Hepatocyte (in vitro differentiated cells): Measurements from ENCODE around the gene GUCA1C. TPM values are rescaled to one million over a fixed set of nuclear protein-coding genes. Genes with fewer than 3 reads are reported as not detected.

ENCODE experiments used
- DNase-seq: peaks from one replicate; pipeline ENCODE4 v3.0.0-alpha.2; 2016; ENCODE audit warnings: low spot score
- H2AFZ ChIP-seq: fragments of 200-600 bp; sonication (generic); 2 replicates; pipeline ENCODE4 v1.6.0; 2016; ENCODE audit warnings: antibody characterized with exemption, mild to moderate bottlenecking
- H3K27ac ChIP-seq: fragments of 200-600 bp; sonication (generic); 2 replicates; pipeline ENCODE4 v1.5.1; 2016; ENCODE audit warnings: mild to moderate bottlenecking
- H3K27me3 ChIP-seq: fragments of 200-600 bp; sonication (generic); 2 replicates; pipeline ENCODE4 v1.6.1; 2016
- H3K36me3 ChIP-seq: fragments of 200-600 bp; sonication (generic); replicated peaks from 2 replicates; pipeline ENCODE4 v1.5.1; 2016; ENCODE audit warnings: low read depth; ENCODE audit not compliant: insufficient read depth
- H3K4me1 ChIP-seq: fragments of 200-600 bp; sonication (generic); 2 replicates; pipeline ENCODE4 v1.5.1; 2016; ENCODE audit warnings: mild to moderate bottlenecking, moderate library complexity; ENCODE audit not compliant: insufficient read depth
- H3K4me2 ChIP-seq: fragments of 200-600 bp; sonication (generic); 2 replicates; pipeline ENCODE4 v1.6.0; 2016
- H3K4me3 ChIP-seq: fragments of 200-600 bp; sonication (generic); 2 replicates; pipeline ENCODE4 v1.5.1; 2016; ENCODE audit warnings: mild to moderate bottlenecking
- H3K79me2 ChIP-seq: fragments of 200-600 bp; sonication (generic); 2 replicates; pipeline ENCODE4 v1.6.0; 2017; ENCODE audit warnings: mild to moderate bottlenecking
- H3K9me2 ChIP-seq: fragments of 200-600 bp; sonication (generic); replicated peaks from 2 replicates; pipeline ENCODE4 v1.6.0; 2017; ENCODE audit warnings: mild to moderate bottlenecking; ENCODE audit not compliant: insufficient read depth
- H3K9me3 ChIP-seq: fragments of 200-600 bp; sonication (generic); 2 replicates; pipeline ENCODE4 v1.5.1; 2016; ENCODE audit warnings: low read depth, mild to moderate bottlenecking
- H4K20me1 ChIP-seq: fragments of 200-600 bp; sonication (generic); 2 replicates; pipeline ENCODE4 v1.6.0; 2016; ENCODE audit warnings: mild to moderate bottlenecking; ENCODE audit not compliant: insufficient read depth, poor library complexity, severe bottlenecking
- CTCF ChIP-seq: fragments of 200-600 bp; sonication (generic); IDR thresholded peaks from 2 replicates; pipeline ENCODE4 v1.5.1; 2016; ENCODE audit warnings: antibody characterized with exemption, mild to moderate bottlenecking; ENCODE audit not compliant: poor library complexity
- EZH2 ChIP-seq: fragments of 200-600 bp; sonication (generic); IDR thresholded peaks from 2 replicates; pipeline ENCODE4 v1.6.1; 2016; ENCODE audit warnings: antibody characterized with exemption, mild to moderate bottlenecking, borderline replicate concordance
- EZH2phosphoT487 ChIP-seq: fragments of 200-600 bp; sonication (generic); IDR thresholded peaks from one replicate; pipeline ENCODE4 v1.6.1; 2018; ENCODE audit warnings: antibody characterized with exemption, mild to moderate bottlenecking, low read depth, moderate library complexity; ENCODE audit not compliant: unreplicated experiment, severe bottlenecking
- WGBS: methylation state at CpG from one replicate; pipeline ENCODE4 v1.1.6; 2016; ENCODE audit warnings: low lambda C conversion rate; ENCODE audit errors: missing lambda C conversion rate; 5-methylcytosine and 5-hydroxymethylcytosine counted together
- polyA plus RNA-seq: library from polyadenylated mRNA; unstranded; fragments of >200 nt; fragmentation: Nextera tagmentation; extraction: Ambion mirVana; gene quantifications from 2 replicates; pipeline ENCODE4 v1.2.1, GENCODE V29; 2016
- total RNA-seq: library from RNA; depleted of rRNA; stranded (reverse); fragments of >200 nt; gene quantifications from 2 replicates; pipeline ENCODE4 v1.2.3, GENCODE V29; 2014

The GUCA1C gene
- total and polyA plus RNA-seq, 2 experiments from 2014 or later: not detected

GRCh38 chr3:108976058-108976457 lies 22.4 kb upstream of the GUCA1C start:
- Histone ChIP-seq H3K4me1 (no peaks in the 10 kb centered on the region), H2AFZ (no peak overlapping the region), H3K27me3 (no peaks in the 10 kb centered on the region), H3K4me2 (no peak overlapping the region), H3K9me3 (no peaks in the 10 kb centered on the region), H3K79me2 (no peaks in the 10 kb centered on the region), H4K20me1 (no peaks in the 10 kb centered on the region), H3K36me3 (no peaks in the 10 kb centered on the region), H3K4me3 (no peak overlapping the region), H3K27ac (no peak overlapping the region), H3K9me2 (no peaks in the 10 kb centered on the region)
- no peak for DNase-seq
- TF ChIP-seq EZH2phosphoT487: no peak
- TF ChIP-seq EZH2: no peak
- no peak for TF ChIP-seq CTCF
- 78% methylated on average over 2 of the region's 2 CpGs for WGBS

GRCh38 chr3:108973019-108973418 lies 19.3 kb upstream of the GUCA1C start:
- no peak overlapping the region for H3K4me3 ChIP-seq
- H3K4me2 ChIP-seq: no peak overlapping the region
- no peaks in the 10 kb centered on the region for H3K9me2 ChIP-seq
- 100% methylated on average over 1 of the region's 1 CpG for WGBS
- H3K27ac ChIP-seq: no peak overlapping the region
- TF ChIP-seq CTCF (no peak), EZH2 (no peak), EZH2phosphoT487 (no peak)
- no peaks in the 10 kb centered on the region for H3K36me3 ChIP-seq
- H3K79me2 ChIP-seq: no peaks in the 10 kb centered on the region
- DNase-seq: no peak
- no peak overlapping the region for H2AFZ ChIP-seq
- H3K9me3 ChIP-seq: no peaks in the 10 kb centered on the region
- H4K20me1 ChIP-seq: no peaks in the 10 kb centered on the region
- H3K4me1 ChIP-seq: no peaks in the 10 kb centered on the region
- no peaks in the 10 kb centered on the region for H3K27me3 ChIP-seq

GRCh38 chr3:108972482-108972881 lies 18.8 kb upstream of the GUCA1C start:
- Histone ChIP-seq H3K9me3 (no peaks in the 10 kb centered on the region), H3K79me2 (no peaks in the 10 kb centered on the region), H3K36me3 (no peaks in the 10 kb centered on the region), H2AFZ (no peak overlapping the region), H3K9me2 (no peaks in the 10 kb centered on the region), H3K4me3 (no peak overlapping the region), H3K4me2 (no peak overlapping the region), H3K27me3 (no peaks in the 10 kb centered on the region), H3K4me1 (no peaks in the 10 kb centered on the region), H4K20me1 (no peaks in the 10 kb centered on the region), H3K27ac (no peak overlapping the region)
- 87% methylated on average over 3 of the region's 3 CpGs for WGBS
- TF ChIP-seq CTCF (no peak), EZH2 (no peak), EZH2phosphoT487 (no peak)
- DNase-seq: no peak

GRCh38 chr3:108970561-108970960 lies 16.9 kb upstream of the GUCA1C start:
- no peaks in the 10 kb centered on the region for H3K79me2 ChIP-seq
- no peak overlapping the region for H2AFZ ChIP-seq
- no peak overlapping the region for H3K4me3 ChIP-seq
- no peak overlapping the region for H3K4me2 ChIP-seq
- no peaks in the 10 kb centered on the region for H4K20me1 ChIP-seq
- H3K9me2 ChIP-seq: no peaks in the 10 kb centered on the region
- no peak overlapping the region for H3K27ac ChIP-seq
- no peak for DNase-seq
- 58% methylated on average over 3 of the region's 3 CpGs for WGBS
- H3K9me3 ChIP-seq: no peaks in the 10 kb centered on the region
- no peaks in the 10 kb centered on the region for H3K4me1 ChIP-seq
- no peaks in the 10 kb centered on the region for H3K27me3 ChIP-seq
- no peaks in the 10 kb centered on the region for H3K36me3 ChIP-seq
- no peak for TF ChIP-seq EZH2phosphoT487
- no peak for TF ChIP-seq CTCF
- TF ChIP-seq EZH2: no peak
